Stimulated activated naive CD4-positive, alpha-beta T cell treated with Interleukin-2 at 50 U/mL for 16 hours (primary cell): Measurements from ENCODE around the gene RPL18.
"Not testable (repeated sequence)": the region's sequence is repeated elsewhere in the genome, so short reads cannot be mapped to it uniquely, and the experiment has no call there.

Source experiments
- DNase-seq: peaks from one replicate; lab custom pipeline; 2025; lab: John Stamatoyannopoulos, UW

Gene RPL18

DNA sequence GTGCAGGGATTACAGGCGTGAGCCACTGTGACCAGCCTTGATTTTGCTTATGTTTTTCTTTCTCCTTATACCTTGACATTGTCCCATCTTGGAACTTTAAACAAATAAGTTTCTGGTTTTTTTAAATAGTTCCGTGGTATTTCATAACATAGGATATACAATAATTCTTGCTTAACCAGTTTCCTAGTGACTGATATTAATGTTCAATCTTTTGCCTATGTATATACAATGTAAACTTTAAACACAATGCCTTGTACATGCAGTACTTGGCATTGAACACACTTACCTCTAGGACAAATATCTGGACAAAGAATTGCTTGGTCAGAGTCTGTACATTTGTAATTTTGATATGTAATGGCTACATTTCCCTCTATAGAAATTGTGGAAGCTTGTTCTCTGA lies 36.8 kb downstream of the RPL18 start:
- DNase-seq, result no peak

DNA sequence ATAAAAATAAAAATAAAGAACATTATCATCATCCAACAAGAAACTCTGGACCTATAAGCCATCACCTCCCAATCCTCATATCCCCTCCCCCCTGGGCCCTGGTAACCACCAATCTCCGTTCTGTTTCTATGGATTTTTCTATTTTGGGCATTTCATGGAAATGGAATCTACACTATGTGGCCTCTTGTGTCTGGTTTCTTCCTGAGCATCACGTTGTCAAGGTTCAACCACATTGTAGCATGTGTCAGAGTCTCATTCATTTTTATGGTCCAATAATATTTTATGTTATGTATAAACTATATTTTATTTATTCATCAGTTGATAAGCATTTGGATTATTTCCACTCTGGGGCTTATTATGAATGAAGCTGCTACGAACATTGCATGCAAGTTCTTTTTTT lies 40.1 kb downstream of the RPL18 start:
- DNase-seq, result no peak

DNA sequence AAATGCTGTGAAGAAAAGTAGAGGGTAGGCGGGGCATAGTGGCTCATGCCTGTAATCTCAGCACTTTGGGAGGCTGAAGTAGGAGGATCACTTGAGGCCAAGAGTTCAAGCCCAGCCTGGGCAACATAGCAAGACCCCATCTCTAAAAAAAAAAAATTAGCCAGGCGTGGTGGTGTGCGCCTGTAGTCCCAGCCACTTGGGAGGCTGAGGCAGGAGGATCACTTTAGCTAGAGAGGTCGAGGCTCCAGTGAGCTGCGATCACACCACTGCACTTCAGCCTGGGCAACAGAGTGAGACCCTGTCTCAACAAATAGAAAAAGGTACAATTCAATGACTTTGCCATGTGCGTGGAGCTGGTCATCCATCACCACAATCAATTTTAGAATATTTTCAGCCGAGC lies 41.1 kb downstream of the RPL18 start:
- not testable (repeated sequence) for DNase-seq

DNA sequence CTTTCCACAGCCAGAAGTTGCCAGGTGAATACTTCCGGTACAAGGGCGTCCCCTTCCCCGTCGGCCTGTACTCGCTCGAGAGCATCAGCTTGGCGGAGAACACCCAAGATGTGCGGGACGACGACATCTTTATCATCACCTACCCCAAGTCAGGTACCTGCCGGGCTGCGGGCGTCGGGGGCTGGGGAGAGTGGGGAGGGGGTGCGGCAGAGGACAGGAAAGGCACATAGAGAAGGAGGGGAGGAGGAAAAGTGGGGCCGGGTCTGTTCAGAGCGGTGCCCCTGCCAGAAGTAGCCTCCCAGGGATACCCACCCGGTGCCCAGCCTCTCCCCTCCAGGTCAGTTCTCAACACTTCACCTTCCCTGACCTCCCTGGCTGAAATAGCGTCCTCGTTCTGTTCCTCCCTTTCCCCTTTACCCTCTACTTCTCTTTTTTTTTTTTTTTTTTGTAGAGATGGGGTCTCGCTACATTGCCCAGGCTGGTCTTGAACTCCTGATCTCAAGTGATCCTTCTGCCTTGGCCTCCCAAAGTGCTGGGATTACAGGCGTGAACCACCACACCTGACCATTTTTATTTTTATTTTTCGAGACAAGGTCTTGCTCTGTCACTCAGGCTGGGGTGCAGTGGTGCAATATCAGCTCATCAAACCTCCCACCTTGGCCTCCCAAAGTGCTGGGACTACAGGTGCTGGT lies 42.9 kb downstream of the RPL18 start:
- no peak for DNase-seq

DNA sequence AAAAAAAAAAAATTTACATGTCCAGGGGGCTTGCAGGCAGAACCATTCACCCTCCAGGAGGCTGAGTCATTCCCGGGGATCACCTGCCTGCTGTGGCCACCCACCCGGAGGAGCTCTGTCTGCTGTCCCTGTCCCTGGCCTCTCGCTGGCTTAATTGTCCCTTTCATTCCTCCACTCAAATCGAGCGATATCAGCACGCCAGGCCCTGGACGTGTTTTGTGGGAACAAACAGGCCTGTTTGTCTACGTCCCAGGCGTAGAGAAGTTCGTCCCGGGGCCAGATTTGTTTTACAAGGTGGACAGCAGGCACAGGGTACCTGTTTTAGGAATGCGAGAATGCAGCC lies 45.8 kb downstream of the RPL18 start:
- no peak for DNase-seq

DNA sequence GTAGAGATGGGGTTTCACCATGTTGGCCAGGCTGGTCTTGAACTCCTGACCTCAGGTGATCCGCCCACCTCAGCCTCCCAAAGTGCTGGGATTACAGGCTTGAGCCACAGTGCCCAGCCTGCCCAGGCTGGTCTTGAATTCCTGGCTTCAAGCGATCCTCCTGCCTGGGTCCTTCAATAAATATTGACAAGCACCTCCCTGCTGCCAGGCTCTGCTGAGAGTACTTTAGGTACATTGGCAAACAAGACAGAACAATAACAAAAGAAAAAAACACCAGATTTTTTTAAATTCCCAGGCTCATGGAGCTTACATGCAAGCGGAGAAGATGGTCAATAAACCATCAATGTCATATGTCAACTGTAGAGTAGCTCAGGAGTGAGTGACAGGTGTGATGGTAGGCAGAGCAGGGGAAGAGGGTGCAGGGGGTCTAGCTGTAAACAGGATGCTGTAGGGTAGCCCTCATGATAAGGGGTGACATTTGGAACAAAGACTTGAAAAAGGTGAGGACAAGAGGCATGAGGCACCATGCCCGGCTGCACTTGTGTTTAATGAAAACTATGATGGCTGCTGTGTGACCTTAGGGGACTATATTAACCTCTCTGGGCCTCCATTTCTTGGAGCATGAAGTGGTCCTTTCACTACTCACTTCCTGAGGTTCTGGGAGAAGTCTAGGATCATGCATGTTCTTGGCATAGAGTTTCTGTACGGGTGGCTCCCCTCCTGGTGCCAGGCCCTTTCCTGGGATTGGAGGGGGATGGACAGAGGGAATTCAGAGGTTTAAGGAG lies 47.4 kb downstream of the RPL18 start:
- DNase-seq, result no peak

DNA sequence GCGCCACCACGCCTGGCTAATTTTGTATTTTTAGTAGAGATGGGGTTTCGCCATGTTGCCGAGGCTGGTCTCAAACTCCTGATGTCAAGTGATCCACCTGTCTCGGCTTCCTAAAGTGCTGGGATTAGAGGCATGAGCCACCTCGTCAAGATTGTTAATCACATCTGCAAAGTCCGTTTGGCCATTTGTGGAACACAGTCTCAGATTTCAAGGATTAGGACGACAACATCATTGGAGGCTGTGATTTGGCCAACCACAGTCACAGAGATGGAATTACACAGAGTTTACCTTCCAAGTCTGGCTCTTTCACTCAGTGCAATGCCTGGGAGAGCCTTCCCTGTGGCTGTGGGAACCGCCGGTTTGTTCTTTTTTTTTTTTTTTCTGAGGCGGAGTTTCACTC lies 49.2 kb downstream of the RPL18 start:
- DNase-seq, result no peak

DNA sequence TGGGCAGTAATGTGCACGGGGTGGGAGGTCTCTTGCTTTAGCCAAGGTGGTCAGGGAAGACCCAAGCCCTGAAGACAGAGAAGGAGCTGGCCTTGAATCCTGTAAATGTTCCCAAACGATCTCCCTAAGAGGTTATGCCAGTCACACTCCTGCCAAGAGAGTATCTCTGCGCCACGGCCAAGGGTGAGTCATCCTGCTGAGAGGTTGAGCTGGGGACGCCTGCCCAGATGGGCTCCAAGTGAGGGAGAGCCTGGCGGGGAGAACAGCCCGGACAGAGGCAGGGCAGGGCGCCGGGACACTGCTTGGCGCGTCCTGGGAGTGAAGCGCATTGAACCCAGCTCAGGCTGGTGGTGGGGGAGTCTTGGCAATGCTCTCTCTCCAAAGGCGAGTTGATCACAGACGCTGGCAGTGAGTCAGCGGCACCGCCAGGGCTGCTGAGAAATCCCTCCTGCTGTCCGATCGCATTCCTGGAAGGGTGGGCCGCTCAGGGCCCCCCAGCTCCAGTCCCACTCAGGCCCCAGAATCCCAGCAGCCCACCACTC lies 50.6 kb downstream of the RPL18 start:
- no peak for DNase-seq
